GM12878 (cell line): ENCODE results near the gene GON4L. TPM values are rescaled to one million over a fixed set of nuclear protein-coding genes. Genes with fewer than 3 reads are reported as not detected.

ENCODE experiments used
- BHLHE40 ChIP-seq, 2 experiments: fragments of 450-650 bp in 1 of 2; IDR thresholded peaks; 2 replicates each; pipeline ENCODE4 v1.6.1; 2011 to 2017; ENCODE audit warnings: low read depth in 2 of 2, borderline replicate concordance in 1 of 2, improper control_type of control experiment in 1 of 2, low read length in 1 of 2, mild to moderate bottlenecking in 1 of 2
- DPF2 ChIP-seq: fragments of 450-650 bp; IDR thresholded peaks from 2 replicates; pipeline ENCODE4 v1.6.1; 2017; ENCODE audit warnings: mild to moderate bottlenecking
- JUND ChIP-seq: IDR thresholded peaks from 2 replicates; pipeline ENCODE4 v1.6.1; 2012; ENCODE audit warnings: low read depth, mild to moderate bottlenecking, low read length, improper control_type of control experiment, moderate library complexity
- NFXL1 ChIP-seq: fragments of 450-650 bp; IDR thresholded peaks from 2 replicates; pipeline ENCODE4 v1.6.1; 2017; ENCODE audit warnings: antibody characterized with exemption, mild to moderate bottlenecking, borderline replicate concordance
- NRF1 ChIP-seq: conservative IDR thresholded peaks from 2 replicates; pipeline ENCODE4 v1.6.1; 2011; ENCODE audit warnings: mild to moderate bottlenecking, low read depth, low read length, improper control_type of control experiment
- POLR2A ChIP-seq: IDR thresholded peaks from 2 replicates; pipeline ENCODE4 v1.6.1; 2011; ENCODE audit warnings: low read depth, mild to moderate bottlenecking, low read length
- RB1 ChIP-seq: fragments of 450-650 bp; formaldehyde crosslinking; IDR thresholded peaks from 2 replicates; pipeline ENCODE4 v1.6.1; 2017; ENCODE audit warnings: mild to moderate bottlenecking, borderline replicate concordance
- RUNX3 ChIP-seq: IDR thresholded peaks from 2 replicates; pipeline ENCODE4 v1.6.1; 2012; ENCODE audit warnings: low read length, inconsistent platforms
- polyA plus RNA-seq, 11 experiments: library from polyadenylated mRNA; depleted of rRNA in 4 of 11; unstranded in 6 of 11; stranded (reverse) in 5 of 11; fragments of >200 nt; fragmentation: Nextera tagmentation in 4 of 11; fragmentation: Illumina TruSeq in 1 of 11; extraction: Ambion mirVana in 4 of 11; extraction: Trizol in 1 of 11; gene quantifications; 1 replicate in 1 of 11; 2 replicates in 10 of 11; pipeline versions ENCODE4 v1.2.1 to v1.2.3, GENCODE V29; 2011 to 2016; ENCODE audit warnings: inconsistent platforms in 2 of 11, missing spikeins in 2 of 11, low read depth in 1 of 11
- total RNA-seq, 4 experiments: library from RNA; depleted of rRNA in 3 of 4; stranded (reverse); fragments of >200 nt in 3 of 4; fragmentation: Illumina TruSeq in 1 of 4; extraction: Trizol in 1 of 4; gene quantifications; 2 replicates each; pipeline versions ENCODE4 v1.2.1 to v1.2.3, GENCODE V29; 2013 to 2021
- TF ChIP-seq, protein P1 (sequence below): fragments of 450-650 bp; IDR thresholded peaks from 2 replicates; pipeline ENCODE4 v1.6.1; 2017; ENCODE audit warnings: mild to moderate bottlenecking, moderate library complexity
- TF ChIP-seq, protein P2 (sequence below): IDR thresholded peaks from 2 replicates; pipeline ENCODE4 v1.6.1; 2012; ENCODE audit warnings: low read depth, low read length, improper control_type of control experiment
- TF ChIP-seq, protein P3 (sequence below): fragments of 450-650 bp; formaldehyde crosslinking; IDR thresholded peaks from 2 replicates; pipeline ENCODE4 v1.5.0; 2022; ENCODE audit warnings: mild to moderate bottlenecking, missing genetic modification characterization
- TF ChIP-seq, protein P4 (sequence below): fragments of 450-650 bp; IDR thresholded peaks from 2 replicates; pipeline ENCODE4 v1.6.1; 2017; ENCODE audit warnings: mild to moderate bottlenecking, low read depth, inconsistent platforms; ENCODE audit not compliant: poor library complexity, severe bottlenecking
- TF ChIP-seq, protein P5 (sequence below): fragments of 450-650 bp; IDR thresholded peaks from 2 replicates; pipeline ENCODE4 v1.6.1; 2017; ENCODE audit warnings: low read depth, mild to moderate bottlenecking, moderate library complexity

Gene GON4L
- total and polyA plus RNA-seq, 10 of the 15 experiments (the other 5 are each of a cell fraction or from before 2014, with no cell fraction given): 17.7 to 40.7 (median 28.0) TPM

DNA sequence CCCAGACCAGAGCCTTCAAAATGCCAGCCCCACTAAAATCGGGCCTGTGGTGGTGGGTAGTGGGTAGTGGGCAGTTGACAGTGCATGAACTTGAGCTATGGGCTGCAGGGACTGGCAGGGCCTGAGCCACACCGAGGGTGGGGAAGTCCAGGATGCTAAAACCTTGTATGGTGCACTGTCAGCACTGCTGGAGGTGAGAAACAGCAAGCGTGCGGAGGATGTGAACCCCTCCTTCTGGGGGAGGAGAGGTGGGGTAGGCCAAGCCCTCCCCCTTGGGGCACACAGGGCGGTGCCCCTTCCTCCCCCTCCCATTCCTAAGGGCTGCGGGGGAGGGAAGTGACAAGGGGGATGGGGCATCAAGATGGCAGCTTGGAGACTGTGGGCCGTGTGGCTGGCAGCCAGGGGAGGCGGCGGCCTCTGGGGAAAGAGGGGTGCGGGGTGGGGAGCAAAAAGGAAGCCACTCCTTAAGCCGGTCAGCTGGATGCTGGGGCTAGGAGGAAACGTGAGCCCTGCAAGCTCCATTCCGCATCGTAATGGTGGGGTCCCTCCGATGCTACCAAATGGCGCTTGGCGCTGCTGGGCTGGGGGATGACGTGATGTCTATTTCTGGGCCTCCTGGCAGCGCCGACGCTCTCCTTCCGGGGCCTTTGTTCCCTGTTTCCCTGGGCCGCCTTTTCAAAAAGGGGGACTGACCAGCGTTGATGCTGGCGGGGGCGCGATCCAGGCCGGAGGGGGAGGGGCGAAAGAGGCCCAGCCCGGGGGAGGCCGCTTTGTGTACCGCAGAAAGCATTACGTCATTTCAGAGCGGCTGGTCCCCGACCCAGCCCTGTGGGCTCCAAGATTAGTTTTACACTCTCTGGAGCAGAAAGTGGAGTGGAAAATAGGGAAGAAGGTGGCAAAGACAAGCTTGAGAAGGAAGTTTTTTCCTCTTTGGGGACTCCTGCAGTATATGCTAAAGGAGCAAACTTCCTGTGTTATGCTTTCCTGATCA lies 3.2 kb upstream of the GON4L start (continued):
- TF ChIP-seq, protein P1, sequence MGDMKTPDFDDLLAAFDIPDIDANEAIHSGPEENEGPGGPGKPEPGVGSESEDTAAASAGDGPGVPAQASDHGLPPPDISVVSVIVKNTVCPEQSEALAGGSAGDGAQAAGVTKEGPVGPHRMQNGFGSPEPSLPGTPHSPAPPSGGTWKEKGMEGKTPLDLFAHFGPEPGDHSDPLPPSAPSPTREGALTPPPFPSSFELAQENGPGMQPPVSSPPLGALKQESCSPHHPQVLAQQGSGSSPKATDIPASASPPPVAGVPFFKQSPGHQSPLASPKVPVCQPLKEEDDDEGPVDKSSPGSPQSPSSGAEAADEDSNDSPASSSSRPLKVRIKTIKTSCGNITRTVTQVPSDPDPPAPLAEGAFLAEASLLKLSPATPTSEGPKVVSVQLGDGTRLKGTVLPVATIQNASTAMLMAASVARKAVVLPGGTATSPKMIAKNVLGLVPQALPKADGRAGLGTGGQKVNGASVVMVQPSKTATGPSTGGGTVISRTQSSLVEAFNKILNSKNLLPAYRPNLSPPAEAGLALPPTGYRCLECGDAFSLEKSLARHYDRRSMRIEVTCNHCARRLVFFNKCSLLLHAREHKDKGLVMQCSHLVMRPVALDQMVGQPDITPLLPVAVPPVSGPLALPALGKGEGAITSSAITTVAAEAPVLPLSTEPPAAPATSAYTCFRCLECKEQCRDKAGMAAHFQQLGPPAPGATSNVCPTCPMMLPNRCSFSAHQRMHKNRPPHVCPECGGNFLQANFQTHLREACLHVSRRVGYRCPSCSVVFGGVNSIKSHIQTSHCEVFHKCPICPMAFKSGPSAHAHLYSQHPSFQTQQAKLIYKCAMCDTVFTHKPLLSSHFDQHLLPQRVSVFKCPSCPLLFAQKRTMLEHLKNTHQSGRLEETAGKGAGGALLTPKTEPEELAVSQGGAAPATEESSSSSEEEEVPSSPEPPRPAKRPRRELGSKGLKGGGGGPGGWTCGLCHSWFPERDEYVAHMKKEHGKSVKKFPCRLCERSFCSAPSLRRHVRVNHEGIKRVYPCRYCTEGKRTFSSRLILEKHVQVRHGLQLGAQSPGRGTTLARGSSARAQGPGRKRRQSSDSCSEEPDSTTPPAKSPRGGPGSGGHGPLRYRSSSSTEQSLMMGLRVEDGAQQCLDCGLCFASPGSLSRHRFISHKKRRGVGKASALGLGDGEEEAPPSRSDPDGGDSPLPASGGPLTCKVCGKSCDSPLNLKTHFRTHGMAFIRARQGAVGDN: 0 out of 2 replicates have a peak, but pooled peaks have one; percentile 13
- TF ChIP-seq BHLHE40 (IDR thresholded peaks at IDR 0.05; ENCODE audit: borderline replicate concordance in 1 of 2, low read depth in 2 of 2, low read length in 1 of 2) (peak; percentile 48 to 76; a peak in 3 of 4 replicates), DPF2 (peak; percentile 56; the same call in 1 of the 2 replicates), POLR2A (peak; percentile 75), NFXL1 (no peak), JUND (peak; percentile 73; the same call in 1 of the 2 replicates), NRF1 (no peak), RUNX3 (peak; percentile 79), RB1 (peak; percentile 65; the same call in 1 of the 2 replicates)
- TF ChIP-seq, protein P2, sequence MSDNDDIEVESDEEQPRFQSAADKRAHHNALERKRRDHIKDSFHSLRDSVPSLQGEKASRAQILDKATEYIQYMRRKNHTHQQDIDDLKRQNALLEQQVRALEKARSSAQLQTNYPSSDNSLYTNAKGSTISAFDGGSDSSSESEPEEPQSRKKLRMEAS: 0 out of 2 replicates have a peak, but pooled peaks have one; percentile 47
- TF ChIP-seq, protein P3, sequence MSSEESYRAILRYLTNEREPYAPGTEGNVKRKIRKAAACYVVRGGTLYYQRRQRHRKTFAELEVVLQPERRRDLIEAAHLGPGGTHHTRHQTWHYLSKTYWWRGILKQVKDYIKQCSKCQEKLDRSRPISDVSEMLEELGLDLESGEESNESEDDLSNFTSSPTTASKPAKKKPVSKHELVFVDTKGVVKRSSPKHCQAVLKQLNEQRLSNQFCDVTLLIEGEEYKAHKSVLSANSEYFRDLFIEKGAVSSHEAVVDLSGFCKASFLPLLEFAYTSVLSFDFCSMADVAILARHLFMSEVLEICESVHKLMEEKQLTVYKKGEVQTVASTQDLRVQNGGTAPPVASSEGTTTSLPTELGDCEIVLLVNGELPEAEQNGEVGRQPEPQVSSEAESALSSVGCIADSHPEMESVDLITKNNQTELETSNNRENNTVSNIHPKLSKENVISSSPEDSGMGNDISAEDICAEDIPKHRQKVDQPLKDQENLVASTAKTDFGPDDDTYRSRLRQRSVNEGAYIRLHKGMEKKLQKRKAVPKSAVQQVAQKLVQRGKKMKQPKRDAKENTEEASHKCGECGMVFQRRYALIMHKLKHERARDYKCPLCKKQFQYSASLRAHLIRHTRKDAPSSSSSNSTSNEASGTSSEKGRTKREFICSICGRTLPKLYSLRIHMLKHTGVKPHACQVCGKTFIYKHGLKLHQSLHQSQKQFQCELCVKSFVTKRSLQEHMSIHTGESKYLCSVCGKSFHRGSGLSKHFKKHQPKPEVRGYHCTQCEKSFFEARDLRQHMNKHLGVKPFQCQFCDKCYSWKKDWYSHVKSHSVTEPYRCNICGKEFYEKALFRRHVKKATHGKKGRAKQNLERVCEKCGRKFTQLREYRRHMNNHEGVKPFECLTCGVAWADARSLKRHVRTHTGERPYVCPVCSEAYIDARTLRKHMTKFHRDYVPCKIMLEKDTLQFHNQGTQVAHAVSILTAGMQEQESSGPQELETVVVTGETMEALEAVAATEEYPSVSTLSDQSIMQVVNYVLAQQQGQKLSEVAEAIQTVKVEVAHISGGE (CRISPR knock-in tag): no peak
- TF ChIP-seq, protein P4, sequence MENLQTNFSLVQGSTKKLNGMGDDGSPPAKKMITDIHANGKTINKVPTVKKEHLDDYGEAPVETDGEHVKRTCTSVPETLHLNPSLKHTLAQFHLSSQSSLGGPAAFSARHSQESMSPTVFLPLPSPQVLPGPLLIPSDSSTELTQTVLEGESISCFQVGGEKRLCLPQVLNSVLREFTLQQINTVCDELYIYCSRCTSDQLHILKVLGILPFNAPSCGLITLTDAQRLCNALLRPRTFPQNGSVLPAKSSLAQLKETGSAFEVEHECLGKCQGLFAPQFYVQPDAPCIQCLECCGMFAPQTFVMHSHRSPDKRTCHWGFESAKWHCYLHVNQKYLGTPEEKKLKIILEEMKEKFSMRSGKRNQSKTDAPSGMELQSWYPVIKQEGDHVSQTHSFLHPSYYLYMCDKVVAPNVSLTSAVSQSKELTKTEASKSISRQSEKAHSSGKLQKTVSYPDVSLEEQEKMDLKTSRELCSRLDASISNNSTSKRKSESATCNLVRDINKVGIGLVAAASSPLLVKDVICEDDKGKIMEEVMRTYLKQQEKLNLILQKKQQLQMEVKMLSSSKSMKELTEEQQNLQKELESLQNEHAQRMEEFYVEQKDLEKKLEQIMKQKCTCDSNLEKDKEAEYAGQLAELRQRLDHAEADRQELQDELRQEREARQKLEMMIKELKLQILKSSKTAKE: peak; percentile 63
- TF ChIP-seq, protein P5, sequence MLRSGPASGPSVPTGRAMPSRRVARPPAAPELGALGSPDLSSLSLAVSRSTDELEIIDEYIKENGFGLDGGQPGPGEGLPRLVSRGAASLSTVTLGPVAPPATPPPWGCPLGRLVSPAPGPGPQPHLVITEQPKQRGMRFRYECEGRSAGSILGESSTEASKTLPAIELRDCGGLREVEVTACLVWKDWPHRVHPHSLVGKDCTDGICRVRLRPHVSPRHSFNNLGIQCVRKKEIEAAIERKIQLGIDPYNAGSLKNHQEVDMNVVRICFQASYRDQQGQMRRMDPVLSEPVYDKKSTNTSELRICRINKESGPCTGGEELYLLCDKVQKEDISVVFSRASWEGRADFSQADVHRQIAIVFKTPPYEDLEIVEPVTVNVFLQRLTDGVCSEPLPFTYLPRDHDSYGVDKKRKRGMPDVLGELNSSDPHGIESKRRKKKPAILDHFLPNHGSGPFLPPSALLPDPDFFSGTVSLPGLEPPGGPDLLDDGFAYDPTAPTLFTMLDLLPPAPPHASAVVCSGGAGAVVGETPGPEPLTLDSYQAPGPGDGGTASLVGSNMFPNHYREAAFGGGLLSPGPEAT: peak; percentile 60
